Stimulated activated CD8-positive, alpha-beta memory T cell treated with anti-CD3 and anti-CD28 coated beads, Interleukin-4, amount 100 ng/mL, for 48 hours (primary cell): ENCODE results near the gene STRN4.
"Not testable (repeated sequence)": the region's sequence is repeated elsewhere in the genome, so short reads cannot be mapped to it uniquely, and the experiment has no call there.

ENCODE experiments used
- DNase-seq: peaks from one replicate; pipeline ENCODE4 v3.0.0-alpha.2; 2020

Gene STRN4, protein sequence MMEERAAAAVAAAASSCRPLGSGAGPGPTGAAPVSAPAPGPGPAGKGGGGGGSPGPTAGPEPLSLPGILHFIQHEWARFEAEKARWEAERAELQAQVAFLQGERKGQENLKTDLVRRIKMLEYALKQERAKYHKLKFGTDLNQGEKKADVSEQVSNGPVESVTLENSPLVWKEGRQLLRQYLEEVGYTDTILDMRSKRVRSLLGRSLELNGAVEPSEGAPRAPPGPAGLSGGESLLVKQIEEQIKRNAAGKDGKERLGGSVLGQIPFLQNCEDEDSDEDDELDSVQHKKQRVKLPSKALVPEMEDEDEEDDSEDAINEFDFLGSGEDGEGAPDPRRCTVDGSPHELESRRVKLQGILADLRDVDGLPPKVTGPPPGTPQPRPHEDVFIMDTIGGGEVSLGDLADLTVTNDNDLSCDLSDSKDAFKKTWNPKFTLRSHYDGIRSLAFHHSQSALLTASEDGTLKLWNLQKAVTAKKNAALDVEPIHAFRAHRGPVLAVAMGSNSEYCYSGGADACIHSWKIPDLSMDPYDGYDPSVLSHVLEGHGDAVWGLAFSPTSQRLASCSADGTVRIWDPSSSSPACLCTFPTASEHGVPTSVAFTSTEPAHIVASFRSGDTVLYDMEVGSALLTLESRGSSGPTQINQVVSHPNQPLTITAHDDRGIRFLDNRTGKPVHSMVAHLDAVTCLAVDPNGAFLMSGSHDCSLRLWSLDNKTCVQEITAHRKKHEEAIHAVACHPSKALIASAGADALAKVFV

DNA sequence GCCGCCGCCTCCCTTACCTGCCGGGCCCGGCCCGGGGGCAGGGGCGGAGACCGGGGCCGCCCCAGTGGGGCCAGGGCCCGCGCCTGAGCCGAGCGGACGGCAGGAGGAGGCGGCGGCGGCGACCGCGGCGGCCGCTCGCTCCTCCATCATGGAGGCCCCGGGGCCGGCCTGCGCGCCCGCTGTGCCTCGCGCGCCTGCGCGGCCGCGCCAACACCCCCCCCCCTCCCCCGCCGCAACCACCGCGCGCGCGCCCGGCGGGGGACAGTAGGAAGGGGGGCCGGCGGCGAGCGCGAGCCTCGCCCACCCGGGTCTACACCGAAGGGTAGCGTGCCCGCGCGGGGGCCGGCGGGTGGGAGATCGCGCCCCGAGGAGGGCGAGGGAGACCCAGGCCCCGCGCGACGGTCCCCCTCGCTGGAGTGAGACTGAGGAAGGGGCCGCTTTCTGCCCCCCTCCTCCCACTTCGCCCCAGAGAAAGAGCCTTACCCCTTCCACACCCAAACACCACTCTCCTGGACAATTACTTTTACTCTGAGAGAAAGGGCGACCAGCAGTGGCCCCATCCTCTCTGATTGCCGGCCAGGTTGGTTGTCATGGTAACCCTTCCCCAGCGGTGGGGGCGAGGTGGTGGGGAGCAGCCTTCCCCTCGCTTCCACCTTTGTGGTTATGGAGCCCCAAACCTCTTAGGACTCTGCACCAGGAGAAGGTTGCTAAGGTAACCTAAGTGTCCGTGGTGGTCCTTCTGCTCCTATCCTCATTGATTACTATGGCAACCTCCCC is at the start of gene STRN4:
STRN4 (minus strand) TSS at position 170 of the 777 bp plus-strand sequence; CDS start at position 150, 20 bp downstream.
- DNase-seq, result peak; percentile 65

DNA sequence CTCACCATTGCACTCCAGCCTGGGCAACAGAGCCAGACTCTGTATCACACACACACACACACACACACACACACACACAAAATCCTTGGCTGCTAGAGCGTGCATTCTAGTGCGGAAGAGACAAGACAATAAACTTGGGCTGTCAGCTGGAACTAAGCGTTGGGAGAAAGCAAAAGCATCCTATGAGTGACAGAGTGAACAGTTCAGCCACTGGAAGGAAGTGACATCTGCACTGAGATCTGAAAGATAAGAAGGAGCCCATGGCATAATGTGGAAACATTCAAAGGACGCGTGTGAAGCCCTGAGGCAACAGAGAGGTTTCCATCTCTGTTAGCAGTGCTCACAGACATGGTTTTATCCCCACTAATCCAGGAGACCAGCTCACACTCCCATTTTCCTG is 45.7 kb upstream of the STRN4 start:
- DNase-seq, result no peak

DNA sequence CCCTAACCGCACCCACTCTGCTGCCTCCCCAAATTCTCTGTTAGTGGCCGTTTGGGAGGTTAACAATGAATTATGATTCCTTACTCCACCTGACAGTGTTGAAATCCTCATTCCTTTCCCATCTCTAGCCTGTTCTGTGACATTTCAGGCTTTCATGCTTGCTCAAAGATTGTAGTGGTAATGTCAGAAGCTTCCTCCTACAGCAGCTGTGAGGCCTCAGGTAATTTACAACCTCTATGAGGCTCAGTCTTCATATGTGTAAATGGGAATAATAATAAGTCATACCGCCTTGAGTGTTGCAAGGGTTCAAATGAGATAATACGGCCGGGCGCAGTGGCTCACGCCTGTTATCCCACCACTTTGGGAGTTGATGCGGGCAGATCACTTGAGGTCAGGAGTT is 43.1 kb upstream of the STRN4 start:
- DNase-seq, result no peak

DNA sequence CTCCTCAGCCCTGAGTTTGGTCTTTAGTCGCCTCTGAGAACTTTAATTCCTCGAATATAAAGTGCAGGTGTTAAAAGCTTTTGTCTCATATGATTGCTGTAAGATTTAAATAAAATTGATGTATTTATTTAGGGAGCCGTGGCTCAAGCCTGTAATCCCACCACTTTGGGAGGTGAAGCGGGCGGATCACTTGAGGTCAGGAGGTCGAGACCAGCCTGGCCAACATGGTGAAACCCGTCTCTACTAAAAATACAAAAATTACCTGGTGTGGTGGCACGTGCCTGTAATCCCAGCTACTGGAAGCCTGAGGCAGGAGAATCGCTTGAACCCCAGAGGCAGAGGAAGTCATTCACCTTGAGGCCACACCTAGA is 42.7 kb upstream of the STRN4 start:
- no peak for DNase-seq

DNA sequence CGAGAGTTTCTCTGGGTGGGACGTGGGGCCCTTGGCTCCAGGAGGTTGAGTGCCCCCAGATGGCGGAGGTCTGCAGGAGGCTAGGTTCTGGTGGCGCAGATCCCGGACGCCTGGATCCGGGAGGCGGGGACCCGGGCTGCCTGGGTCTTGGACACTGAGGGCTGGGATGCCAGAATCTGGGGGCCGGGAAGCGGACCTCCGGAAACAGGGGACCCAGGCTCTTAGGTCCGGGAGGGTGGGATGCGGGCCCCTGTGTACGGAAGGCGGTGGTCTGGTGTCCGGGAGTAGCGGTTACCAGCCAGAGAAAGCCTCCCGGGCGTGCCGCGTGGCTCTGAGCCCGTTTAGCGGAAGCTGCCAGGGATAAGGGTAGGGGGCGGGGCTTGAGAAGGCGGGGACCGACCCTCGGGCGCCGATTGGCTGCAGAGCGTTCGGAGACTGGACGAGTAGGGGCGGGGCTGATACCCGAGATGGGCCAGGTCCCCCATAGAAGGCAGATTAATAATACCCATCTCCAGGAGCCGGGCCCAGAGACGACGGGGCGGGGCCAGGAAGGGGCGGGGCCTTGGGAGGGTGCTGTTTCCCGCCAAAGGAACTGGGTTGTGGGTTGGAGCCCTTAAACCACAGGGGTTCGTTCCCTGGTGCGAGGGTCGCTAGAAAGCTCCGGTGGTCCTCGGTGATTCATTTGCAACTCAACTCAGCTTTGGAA is 42.2 kb upstream of the STRN4 start, which contains the start of gene SLC1A5:
SLC1A5 (minus strand) TSS at position 333 of the 706 bp plus-strand sequence. CDS start 629 bp downstream, outside the sequence.
- peak; percentile 100 for DNase-seq

DNA sequence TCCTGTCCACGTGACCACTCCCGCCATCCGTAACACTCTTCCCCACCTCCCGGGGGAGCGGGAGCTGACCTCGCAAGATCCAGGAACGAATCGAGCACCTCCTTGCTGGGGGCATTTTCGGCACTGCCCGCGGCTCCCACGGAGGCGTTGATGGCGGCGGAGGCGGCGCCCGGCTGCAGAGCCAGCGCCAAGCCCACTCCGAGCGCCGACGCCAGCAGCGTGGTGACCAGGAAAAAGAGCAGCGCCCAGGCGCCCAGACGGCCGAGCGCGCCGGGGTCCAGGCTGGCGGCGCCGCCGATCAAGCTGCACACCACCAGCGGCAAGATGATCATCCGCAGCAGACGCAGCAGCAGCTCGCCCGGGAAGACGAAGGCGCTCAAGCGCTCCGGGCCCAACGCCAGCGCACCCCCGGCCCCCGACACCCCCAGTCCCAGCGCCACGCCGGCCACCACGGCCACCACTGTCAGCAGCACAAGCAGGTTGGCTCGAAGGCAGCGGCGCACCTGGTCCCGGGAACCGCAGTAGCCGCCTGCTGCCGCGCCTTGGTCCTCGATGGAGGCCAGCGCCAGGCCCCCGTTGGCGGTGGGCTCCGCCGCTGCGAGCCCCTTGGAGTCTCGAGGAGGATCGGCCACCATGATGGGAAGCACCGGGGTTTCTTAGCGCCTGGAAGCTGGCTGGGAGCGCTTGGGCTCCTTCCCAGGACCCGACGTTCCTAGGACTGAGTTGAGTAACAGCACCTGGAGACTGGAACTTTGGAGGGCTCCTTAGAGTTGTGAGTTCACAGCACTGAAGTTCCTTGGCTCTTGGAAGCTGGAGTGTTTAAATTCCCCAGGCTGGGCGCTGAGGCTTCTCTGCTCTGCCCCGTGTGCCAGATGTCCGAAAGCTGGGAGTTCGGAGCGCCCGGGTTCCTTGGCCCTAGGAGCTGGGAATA is 41.3 kb upstream of the STRN4 start:
- peak; percentile 56 for DNase-seq

DNA sequence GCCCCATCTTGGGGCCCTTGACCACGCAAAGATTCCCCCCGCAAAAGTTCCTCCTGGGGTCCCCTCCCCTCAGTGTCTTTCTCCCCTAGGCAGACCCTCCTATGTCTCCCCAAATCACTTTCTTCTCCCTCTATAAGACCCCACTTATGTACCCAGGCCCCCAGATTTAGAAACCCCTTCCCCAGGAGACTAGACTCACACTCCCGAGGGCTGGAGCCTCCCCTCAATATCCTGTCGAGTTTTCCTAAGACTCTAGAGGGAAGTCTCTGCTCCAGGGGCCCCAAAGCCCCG is 40.7 kb upstream of the STRN4 start:
- no peak for DNase-seq

DNA sequence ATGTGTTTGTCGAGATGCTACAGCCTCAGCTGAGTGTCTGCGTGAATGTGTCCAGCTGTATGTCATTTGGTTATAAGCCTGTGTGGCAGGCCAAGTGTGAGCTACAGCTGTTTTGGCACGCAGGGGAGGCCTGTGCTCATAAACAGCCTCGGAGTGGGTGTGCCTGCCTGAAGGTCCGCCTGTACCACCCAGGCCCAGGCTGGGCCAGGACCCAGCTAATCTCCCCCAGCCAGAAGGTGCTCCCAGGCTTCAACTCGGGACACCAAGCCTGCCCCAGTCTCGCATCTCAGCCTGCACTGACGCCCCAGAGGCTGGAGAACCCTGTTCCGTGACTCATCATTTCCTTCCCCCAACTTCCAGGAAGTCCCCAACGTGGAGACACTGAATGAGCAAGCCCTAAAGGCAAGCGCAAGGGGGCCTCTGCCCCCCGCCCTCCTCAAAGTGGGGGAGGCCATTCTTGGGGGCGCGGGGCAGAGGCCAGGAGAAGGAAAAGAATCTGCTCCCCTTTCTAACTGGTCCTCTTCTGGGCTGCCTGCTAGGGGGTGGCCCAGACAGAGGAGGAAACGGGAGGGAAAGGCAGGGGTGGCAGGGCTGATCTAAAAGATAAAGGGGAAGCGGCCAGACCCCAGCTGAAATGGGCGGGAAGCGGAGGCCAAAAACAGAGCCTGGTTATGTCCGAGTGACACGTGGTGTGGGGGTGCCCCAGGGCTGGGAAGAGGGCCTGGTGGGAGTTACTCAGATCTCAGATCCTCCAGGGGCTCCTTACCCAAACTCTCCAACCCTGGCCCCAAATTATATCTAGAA is 40.2 kb upstream of the STRN4 start:
- peak; percentile 88 for DNase-seq

DNA sequence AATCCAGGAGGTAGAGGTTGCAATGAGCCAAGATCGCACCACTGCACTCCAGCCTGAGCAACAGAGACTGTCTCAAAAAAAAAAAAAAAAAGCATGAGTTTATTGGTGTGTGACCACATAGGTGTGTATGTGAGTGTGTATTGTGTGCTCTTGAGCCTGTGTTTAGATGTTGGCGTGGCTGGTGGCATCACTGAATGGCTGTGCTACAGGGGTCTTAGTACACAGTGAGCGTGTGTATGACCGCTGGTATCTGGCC is 39.7 kb upstream of the STRN4 start:
- DNase-seq, result no peak

DNA sequence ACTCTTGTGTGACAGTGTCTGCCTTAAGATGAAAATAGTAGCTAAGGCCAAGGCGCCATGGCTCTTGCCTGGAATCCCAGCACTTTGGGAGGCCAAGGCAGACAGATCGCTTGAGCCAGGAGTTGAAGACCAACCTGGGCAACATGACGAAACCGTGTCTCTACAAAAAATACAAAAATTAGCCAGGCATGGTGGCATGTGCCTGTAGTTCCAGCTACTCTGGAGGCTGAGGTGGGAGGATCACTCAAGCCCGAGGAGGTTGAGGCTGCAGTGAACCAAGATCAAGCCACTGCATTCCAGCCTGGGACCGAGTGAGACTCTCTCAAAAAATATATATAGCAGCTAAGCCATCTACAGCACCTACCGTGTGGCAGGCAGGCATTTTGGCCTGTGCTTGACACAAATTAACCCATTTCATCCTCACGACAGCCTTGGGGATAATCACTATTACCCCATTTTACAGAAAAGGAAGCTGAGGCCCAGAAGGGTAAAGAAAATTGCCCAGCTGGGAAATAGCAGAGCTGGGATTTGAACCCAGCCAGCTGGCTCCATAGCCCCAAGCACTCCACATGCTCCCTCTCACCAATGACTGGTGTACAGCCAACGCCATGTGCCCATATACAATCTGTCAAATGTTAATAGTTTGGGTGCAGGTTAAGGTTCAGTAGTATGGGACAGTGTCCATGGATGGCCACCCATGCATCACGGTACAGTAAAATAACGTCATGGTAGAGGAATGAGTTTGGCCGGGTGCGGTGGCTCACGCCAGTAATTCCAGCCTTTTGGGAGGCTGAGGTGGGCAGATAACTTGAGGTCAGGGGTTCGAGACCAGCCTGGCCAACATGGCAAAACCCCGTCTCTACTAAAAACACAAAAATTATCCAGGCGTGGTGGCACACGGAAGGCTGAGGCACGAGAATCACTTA is 39.1 kb upstream of the STRN4 start:
- no peak for DNase-seq

DNA sequence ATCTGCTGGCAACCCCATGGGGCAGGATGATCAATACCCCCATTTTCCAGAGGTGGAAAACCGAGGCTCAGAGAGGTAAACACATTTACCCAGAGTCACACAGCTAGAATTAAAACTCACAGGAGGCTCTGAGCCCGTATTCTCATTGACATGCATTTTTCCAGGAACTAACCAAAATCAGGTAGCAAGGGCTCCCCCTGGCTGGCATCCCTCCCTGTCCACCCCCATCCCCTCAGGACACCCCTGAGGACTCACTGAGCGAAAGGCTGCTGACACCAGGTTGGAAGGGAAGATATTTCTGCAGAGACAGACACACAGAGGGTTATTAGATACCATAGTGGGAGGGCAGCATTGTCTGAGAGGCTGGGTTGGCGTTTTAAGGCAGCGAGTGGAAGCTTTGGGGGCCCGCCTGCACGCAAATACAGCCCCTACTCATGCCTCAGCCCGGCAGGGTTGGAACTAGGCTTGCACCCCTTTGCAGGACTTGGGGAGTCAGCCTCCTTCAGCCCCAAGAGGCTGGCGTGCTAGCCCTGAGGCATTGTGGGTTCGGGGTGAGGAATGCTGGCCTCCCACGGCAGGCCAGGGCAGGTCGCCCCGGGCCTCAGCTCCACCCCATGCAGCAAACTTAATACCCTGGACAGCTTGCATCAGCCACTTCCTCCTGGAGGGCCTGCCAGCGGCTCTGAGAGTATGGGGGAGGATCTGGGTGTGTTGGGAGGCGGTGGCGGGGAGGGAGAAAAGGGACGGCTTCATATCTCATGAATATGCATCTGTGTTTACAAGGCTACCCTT is 38.2 kb upstream of the STRN4 start:
- peak; percentile 79 for DNase-seq

DNA sequence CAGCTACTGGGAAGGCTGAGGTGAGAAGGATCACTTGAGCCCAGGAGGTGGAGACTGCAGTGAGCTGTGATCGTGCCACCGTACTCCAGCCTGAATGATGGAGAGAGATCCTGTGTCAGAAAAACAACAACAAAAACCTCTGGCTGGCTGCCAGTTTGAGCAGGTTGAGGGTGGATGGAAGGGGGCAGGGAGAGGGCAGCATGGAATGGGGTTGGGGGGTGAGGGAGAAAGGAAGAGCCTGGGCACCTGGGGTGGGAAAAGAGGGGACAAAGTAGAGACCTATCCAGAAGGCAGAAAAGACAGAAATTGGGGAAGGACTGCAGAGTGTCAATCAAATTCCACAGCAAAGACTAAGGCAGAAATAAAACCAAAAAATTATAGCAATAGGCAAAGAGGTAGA is 37.4 kb upstream of the STRN4 start:
- no peak for DNase-seq

DNA sequence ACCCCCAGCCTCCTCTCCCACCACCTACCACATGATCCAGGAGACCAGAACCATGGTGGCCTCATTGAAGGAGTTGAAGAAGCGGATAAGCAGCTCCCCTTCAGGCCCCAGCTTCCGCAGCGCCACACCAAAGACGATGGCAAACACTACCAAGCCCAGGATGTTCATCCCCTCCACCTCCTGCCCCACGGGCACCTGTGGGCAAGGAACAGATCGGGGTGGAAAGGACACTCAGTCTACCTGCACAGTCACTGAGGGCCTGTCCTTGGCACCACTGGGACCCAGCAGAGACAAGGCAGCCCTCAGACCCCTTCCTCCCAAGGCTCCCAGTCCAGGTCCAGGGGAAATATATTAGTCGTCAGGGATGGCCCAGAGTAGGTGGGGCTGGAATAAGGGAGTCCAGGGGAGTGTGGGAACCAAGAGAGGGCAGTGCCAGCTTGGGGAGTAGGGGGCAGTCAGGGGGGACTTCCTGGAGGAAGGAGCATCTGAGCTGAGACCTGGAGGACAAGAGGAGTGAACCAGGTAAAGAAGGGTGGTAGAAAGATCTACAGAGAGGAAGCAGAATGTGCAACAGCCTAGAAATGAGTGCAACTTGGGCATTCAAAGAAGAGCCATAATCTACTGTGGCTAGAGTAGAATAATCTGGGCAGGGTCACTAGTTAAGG is 36.2 kb upstream of the STRN4 start:
- DNase-seq, result no peak

DNA sequence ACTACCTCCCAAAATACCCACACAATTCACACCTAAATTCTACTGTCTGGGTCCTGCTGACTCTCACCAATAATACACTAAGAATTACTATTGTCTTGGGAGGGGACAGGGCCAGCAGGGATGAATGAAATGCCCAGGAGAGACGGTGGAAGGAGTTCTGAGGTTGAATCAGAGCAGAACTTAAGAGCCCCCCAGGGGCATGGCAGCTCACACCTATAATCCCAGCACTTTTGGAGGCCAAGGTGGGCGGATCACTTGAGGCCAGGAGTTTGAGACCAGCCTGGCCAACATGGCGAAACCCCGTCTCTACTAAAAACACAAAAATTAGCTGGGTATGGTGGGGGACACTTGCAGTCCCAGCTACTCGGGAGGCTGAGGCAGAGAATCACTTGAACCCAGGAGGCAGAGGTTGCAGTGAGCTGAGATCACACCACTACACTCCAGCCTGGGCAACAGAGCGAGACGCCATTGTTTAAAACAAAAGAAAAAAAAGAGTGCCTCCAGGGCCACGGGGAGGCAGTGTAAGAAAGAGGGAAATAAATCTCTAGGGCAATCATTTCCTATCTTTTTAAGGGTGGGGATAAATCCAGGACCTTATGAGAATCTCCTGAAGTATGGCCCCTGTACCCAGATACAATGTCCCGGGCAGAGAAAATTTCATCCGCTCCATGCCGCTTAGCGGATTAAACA is 31.9 kb upstream of the STRN4 start:
- not testable (repeated sequence) for DNase-seq

DNA sequence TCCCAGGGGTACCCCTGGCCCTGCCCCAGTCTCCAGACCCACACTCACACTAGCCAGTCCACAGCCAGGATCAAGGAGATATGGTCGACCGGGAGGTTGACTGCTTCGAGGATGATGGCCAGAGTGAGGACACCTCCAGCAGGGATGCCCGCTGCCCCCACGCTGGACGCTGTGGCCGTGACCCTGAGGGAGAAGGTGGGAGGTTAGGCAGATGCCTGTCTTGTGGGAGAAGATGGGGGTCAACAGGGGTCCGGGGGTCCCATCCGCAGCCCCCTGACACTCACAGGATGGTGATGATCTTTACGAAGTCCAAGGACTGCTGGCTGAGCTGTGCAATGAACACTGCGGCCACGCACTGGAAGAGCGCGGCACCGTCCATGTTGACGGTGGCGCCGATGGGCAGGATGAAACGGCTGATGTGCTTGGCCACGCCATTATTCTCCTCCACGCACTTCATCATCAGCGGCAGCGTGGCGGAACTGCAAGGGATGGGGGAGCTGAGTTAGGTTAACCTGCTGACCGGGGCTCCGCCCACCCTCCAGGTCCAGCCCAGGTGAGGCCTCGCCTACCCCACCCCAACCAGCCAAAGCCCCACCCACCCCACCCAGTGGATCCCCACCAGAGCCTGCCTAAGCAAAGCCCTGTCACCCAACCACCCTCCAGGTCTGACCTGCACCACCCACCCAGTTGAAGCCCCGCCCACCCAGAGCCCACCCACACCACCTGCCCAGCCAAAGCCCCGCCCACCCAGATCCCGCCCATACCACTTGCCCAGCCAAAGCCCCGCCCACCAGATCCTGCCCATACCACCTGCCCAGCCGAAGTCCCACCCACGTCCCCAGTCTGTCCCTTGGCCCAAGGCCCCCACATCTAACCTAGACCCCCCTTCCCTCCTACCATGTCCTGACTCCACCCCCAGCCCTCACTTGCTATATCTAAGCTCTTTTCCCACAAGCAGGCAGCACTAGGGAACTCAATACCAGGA is 31.0 kb upstream of the STRN4 start:
- peak; percentile 56 for DNase-seq

DNA sequence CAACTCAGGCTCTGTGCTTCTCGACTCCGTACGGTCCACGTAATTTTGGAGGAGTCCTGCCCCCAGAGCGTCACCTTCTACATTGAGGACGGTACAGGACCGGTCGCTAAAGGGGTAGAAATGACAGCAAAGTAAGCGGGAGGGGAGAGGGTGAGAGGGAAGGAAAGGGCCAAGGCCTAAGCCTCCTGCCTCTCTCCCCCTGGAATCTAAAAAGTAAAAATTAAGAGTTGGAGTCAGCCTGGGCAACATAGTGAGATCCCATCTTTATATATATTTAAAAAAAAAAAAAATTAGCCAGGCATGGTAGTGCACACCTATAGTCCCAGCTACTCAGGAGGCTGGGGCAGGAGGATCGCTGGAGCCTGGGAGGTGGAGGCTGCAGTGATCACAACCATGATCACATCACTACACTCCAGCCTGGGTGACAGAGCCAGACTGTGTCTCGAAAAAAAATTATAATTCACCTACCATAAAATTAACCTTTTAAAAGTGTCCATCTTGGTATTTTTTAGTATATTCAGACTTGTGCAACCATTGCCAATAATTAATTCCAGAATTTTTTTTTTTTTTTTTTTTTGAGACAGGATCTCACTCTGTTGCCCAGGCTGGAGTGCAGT is 29.5 kb upstream of the STRN4 start:
- DNase-seq, result no peak
